Stimulated activated naive CD8-positive, alpha-beta T cell treated with anti-CD3 and anti-CD28 coated beads, Interleukin-15, amount 100 ng/mL, for 72 hours (primary cell): ENCODE measurements around the gene PRR11.
"Not testable (repeated sequence)": the region's sequence is repeated elsewhere in the genome, so short reads cannot be mapped to it uniquely, and the experiment has no call there.

ENCODE experiments used
- ATAC-seq: fragments of 150-1000 bp; cut with Tn5 transposase; 2 replicates; pipeline ENCODE4 v1.10.0; 2021; ENCODE audit warnings: mild to moderate bottlenecking, moderate library complexity
- DNase-seq, 2 donors: peaks; one replicate each; pipeline ENCODE4 v3.0.0; 2021 to 2022
- H3K27ac Mint-ChIP-seq, 2 donors: one replicate each; pipeline ENCODE4 v1.8.0; 2022; ENCODE audit warnings: mild to moderate bottlenecking in 2 of 2, mixed read lengths in 2 of 2, moderate library complexity in 2 of 2
- H3K27me3 Mint-ChIP-seq: one replicate; pipeline ENCODE4 v1.8.0; 2022; ENCODE audit warnings: mixed read lengths
- H3K4me1 Mint-ChIP-seq: one replicate; pipeline ENCODE4 v1.8.0; 2022; ENCODE audit warnings: mild to moderate bottlenecking, mixed read lengths
- H3K4me3 Mint-ChIP-seq, 2 donors: one replicate each; pipeline ENCODE4 v1.8.0; 2022; ENCODE audit warnings: mild to moderate bottlenecking in 2 of 2, mixed read lengths in 2 of 2, moderate library complexity in 1 of 2
- H3K9me3 Mint-ChIP-seq, 2 donors: one replicate each; pipeline ENCODE4 v1.8.0; 2022; ENCODE audit warnings: mixed read lengths in 2 of 2

The PRR11 gene

GRCh38 chr17:59175076-59175475 lies 19.5 kb downstream of the PRR11 start:
- Mint-ChIP-seq H3K27me3 (no peaks in the 10 kb centered on the region), H3K27ac (no peak overlapping the region), H3K9me3 (no peaks in the 10 kb centered on the region), H3K4me3 (no peak overlapping the region), H3K4me1 (no peaks in the 10 kb centered on the region)
- DNase-seq, result no peak
- ATAC-seq, result no peak

- ATAC-seq (no peak), DNase-seq (no peak)
- H3K4me3 Mint-ChIP-seq, result no peak overlapping the region
Measured at GRCh38 chr17:59178266-59178985, 22.9 kb downstream of the PRR11 start.

GRCh38 chr17:59179601-59180000 lies 24.1 kb downstream of the PRR11 start:
- H3K27ac Mint-ChIP-seq, ATAC-seq, H3K27me3 Mint-ChIP-seq: not testable (repeated sequence)

More at GRCh38 chr17:59178266-59178985, 22.9 kb downstream of the PRR11 start:
- no peaks in the 10 kb centered on the region for H3K9me3 Mint-ChIP-seq
- no peaks in the 10 kb centered on the region for H3K4me1 Mint-ChIP-seq
- no peaks in the 10 kb centered on the region for H3K27me3 Mint-ChIP-seq
- H3K27ac Mint-ChIP-seq, result peak overlapping the region in 1 of 2 donors; percentile 77

GRCh38 chr17:59180626-59181025 lies 25.1 kb downstream of the PRR11 start:
- no peak for ATAC-seq
- DNase-seq, result no peak
- Mint-ChIP-seq H3K4me1 (no peaks in the 10 kb centered on the region), H3K27me3 (no peaks in the 10 kb centered on the region), H3K4me3 (no peak overlapping the region), H3K27ac (no peak overlapping the region), H3K9me3 (no peaks in the 10 kb centered on the region)

More at GRCh38 chr17:59179601-59180000, 24.1 kb downstream of the PRR11 start:
- H3K4me1 Mint-ChIP-seq, DNase-seq, H3K4me3 Mint-ChIP-seq, H3K9me3 Mint-ChIP-seq: not testable (repeated sequence)

GRCh38 chr17:59181481-59181880 lies 25.9 kb downstream of the PRR11 start:
- DNase-seq, result no peak
- H3K27me3 Mint-ChIP-seq, result no peaks in the 10 kb centered on the region
- H3K9me3 Mint-ChIP-seq, result no peaks in the 10 kb centered on the region
- no peak overlapping the region for H3K4me3 Mint-ChIP-seq
- no peaks in the 10 kb centered on the region for H3K4me1 Mint-ChIP-seq
- no peak for ATAC-seq
- no peak overlapping the region for H3K27ac Mint-ChIP-seq

- no peak for ATAC-seq
Measured at GRCh38 chr17:59185997-59186396, 30.5 kb downstream of the PRR11 start.

GRCh38 chr17:59186850-59187249 lies 31.3 kb downstream of the PRR11 start:
- Mint-ChIP-seq H3K4me1 (no peaks in the 10 kb centered on the region), H3K27me3 (no peaks in the 10 kb centered on the region), H3K9me3 (no peaks in the 10 kb centered on the region), H3K27ac (no peak overlapping the region), H3K4me3 (no peak overlapping the region)
- ATAC-seq (no peak), DNase-seq (no peak)

More at GRCh38 chr17:59185997-59186396, 30.5 kb downstream of the PRR11 start:
- Mint-ChIP-seq H3K4me1 (no peaks in the 10 kb centered on the region), H3K4me3 (no peak overlapping the region), H3K27me3 (no peaks in the 10 kb centered on the region), H3K27ac (no peak overlapping the region), H3K9me3 (no peaks in the 10 kb centered on the region)
- no peak for DNase-seq

GRCh38 chr17:59190806-59191205 lies 35.3 kb downstream of the PRR11 start:
- Mint-ChIP-seq H3K9me3 (no peaks in the 10 kb centered on the region), H3K4me3 (no peak overlapping the region), H3K4me1 (no peaks in the 10 kb centered on the region), H3K27me3 (no peaks in the 10 kb centered on the region), H3K27ac (no peak overlapping the region)
- no peak for ATAC-seq
- DNase-seq, result no peak

- Mint-ChIP-seq H3K27ac (no peak overlapping the region), H3K9me3 (no peaks in the 10 kb centered on the region), H3K4me1 (no peaks in the 10 kb centered on the region), H3K4me3 (no peak overlapping the region), H3K27me3 (no peaks in the 10 kb centered on the region)
- no peak for DNase-seq
- ATAC-seq, result no peak
Measured at GRCh38 chr17:59193336-59193862, 37.9 kb downstream of the PRR11 start.

GRCh38 chr17:59199398-59199797 lies 43.9 kb downstream of the PRR11 start:
- H3K27ac Mint-ChIP-seq, result no peak overlapping the region

GRCh38 chr17:59202320-59202719 lies 46.8 kb downstream of the PRR11 start:
- Mint-ChIP-seq H3K9me3 (no peaks in the 10 kb centered on the region), H3K4me1 (no peaks in the 10 kb centered on the region), H3K27ac (no peak overlapping the region), H3K27me3 (no peaks in the 10 kb centered on the region), H3K4me3 (no peak overlapping the region)
- ATAC-seq, result no peak
- no peak for DNase-seq

More at GRCh38 chr17:59199398-59199797, 43.9 kb downstream of the PRR11 start:
- H3K9me3 Mint-ChIP-seq, result no peaks in the 10 kb centered on the region
- H3K4me1 Mint-ChIP-seq, result no peaks in the 10 kb centered on the region
- no peaks in the 10 kb centered on the region for H3K27me3 Mint-ChIP-seq
- DNase-seq (no peak), ATAC-seq (no peak)
- H3K4me3 Mint-ChIP-seq, result no peak overlapping the region

- Mint-ChIP-seq H3K4me3 (peak overlapping the region; percentile 97 to 99), H3K9me3 (no peaks in the 10 kb centered on the region), H3K27me3 (no peaks in the 10 kb centered on the region), H3K4me1 (peaks cover 18% of the 10 kb centered on the region), H3K27ac (no peak overlapping the region)
- no peak for ATAC-seq
- DNase-seq, result no peak
Measured at GRCh38 chr17:59219370-59219769, 63.8 kb downstream of the PRR11 start.

- no peak for ATAC-seq
- H3K4me1 Mint-ChIP-seq, result peaks cover 18% of the 10 kb centered on the region
- peak overlapping the region in 1 of 2 donors; percentile 98 for H3K27ac Mint-ChIP-seq
- DNase-seq, result no peak
- peak overlapping the region; percentile 97 to 99 for H3K4me3 Mint-ChIP-seq
- no peaks in the 10 kb centered on the region for H3K27me3 Mint-ChIP-seq
- H3K9me3 Mint-ChIP-seq, result no peaks in the 10 kb centered on the region
Measured at GRCh38 chr17:59219992-59220327, 64.4 kb downstream of the PRR11 start.

GRCh38 chr17:59220328-59221158 lies 65.0 kb downstream of the PRR11 start, which contains the start of gene GDPD1:
Gene GDPD1 (plus strand): TSS chr17:59220511. CDS start chr17:59220610, 99 bp downstream.
- Mint-ChIP-seq H3K27ac (peak within 1 kb of the TSS; percentile 94 to 98), H3K4me3 (peak within 1 kb of the TSS; percentile 97 to 99), H3K4me1 (peaks cover 18% of the 10 kb centered on the region), H3K9me3 (no peaks in the 10 kb centered on the region), H3K27me3 (no peaks in the 10 kb centered on the region)
- ATAC-seq (peak; percentile 99), DNase-seq (peak; percentile 97 to 98)

- Mint-ChIP-seq H3K9me3 (no peaks in the 10 kb centered on the region), H3K4me3 (peak overlapping the region; percentile 97 to 99), H3K27ac (peak overlapping the region; percentile 94 to 98), H3K4me1 (peaks cover 18% of the 10 kb centered on the region), H3K27me3 (no peaks in the 10 kb centered on the region)
- no peak for ATAC-seq
- no peak for DNase-seq
Measured at GRCh38 chr17:59221159-59221847, 65.8 kb downstream of the PRR11 start.
